Mesenteric fat pad (tissue), 1 donor: ENCODE results near the gene ZNF189. TPM values are rescaled to one million over a fixed set of nuclear protein-coding genes. Genes with fewer than 3 reads are reported as not detected.

Experiments used
- DNase-seq: peaks from one replicate; pipeline ENCODE4 v3.0.0-alpha.2; 2020; ENCODE audit warnings: low spot score
- total RNA-seq: library from RNA; stranded (reverse); fragmentation: NEBNext Ultra II Directional; extraction: Animal tissue kit (Norgen Biotek cat#: 25700); gene quantifications from one replicate; pipeline ENCODE4 v1.2.1, GENCODE V29; 2021
- donor health status: DM: yes; HTN: yes; CAD: no.

Gene ZNF189
- total RNA-seq, 1 donor from 2014 or later: 21.6 TPM

DNA sequence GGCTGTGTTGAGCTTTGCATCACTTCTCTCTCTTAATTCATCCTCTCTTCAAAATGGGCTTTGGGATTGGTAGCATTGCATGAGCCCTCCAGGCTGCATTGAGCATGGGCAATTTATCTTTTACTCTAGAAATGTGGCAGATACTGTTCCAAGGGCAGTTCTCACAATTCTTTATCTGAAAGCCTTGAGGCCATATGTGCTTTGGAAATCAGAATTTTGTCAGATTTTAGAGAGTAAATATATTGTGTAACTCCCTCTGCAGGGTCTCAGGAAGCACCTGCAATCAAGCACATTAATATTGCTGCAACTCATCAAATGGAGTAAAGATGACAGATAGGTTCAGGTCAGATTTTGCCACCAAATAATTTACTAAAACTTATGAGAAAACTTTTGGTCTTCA, 19.3 kb downstream of the ZNF189 start:
- DNase-seq: no peak

DNA sequence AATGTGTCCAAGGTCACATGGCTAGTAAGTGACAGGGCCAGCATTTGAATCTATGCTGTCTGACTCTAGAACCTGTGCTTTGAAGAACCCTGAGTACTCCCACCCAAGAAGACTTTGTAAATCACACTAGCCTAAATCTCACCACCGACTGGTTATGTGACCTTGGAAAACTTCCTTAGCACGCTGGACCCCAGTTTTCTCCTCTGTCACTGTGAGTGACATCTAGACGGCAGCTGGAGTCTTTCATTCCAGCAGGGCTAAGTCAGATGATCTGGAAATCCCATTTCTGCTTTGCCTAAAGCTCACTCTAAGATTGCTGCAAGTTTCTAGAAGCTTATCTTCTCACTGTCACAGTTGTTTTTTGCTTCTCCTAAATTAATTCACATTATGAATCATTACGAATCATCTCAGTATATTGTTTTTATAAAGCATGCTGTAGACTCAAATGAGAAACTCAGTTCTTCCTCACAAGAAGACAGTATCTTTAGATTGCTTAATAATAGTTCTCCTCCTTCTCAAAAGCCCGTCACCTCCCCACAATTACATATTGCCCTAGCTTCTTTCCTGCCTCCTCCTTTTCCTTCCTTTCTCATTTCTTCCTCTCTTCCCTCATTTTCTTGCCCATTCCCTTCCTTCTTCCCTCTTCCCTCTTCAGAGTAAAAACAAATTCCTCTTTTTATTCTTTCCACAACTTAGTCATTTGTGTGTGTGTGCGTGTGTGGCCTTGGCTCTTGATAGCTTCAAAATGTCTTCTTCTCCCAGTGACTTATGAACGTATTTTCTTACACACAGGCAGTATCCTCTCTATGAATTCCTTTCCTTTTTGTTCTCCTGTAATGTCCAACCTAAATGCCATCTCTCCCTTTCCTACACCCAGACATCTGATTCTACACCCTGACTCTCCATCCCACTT, 20.1 kb downstream of the ZNF189 start:
- no peak for DNase-seq

DNA sequence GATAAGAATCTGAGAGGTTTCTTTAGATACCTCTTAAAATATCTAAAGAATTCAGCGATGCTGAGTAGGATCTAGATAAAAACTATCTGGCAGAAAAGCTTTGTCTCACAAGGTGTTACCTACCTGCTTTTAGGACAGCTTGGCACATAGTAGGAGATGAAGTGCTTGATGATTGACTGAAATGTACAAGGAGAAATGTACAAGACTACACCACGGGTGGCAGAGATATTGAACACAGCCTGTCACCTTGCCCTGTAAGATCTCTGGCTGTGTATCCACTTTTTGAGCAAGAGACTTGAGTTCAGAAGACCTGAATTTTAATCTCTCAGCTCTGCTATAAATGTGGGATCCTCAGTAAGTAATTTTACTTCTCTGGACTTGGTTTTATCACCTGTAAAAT, 21.2 kb downstream of the ZNF189 start:
- DNase-seq: no peak

DNA sequence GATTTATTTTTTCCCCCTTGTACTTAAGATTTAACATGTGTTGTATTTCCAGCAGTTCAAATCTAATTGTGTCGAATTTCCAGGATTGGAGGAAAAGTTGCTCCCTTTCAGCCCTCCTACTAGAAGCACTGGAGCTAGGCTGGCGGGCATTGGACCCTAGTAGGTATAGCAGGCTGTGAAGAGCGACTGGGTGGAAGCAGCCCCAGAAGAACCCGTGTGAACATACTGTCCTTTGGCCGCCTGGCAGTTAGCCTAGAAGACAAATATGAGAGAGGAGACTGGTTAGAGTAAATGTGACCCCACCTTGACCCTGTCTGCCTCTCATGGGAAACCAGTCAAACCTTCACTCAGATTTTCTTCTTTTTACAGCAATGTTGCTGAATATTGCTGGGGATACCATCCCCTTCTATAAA, 23.0 kb downstream of the ZNF189 start:
- DNase-seq: no peak

DNA sequence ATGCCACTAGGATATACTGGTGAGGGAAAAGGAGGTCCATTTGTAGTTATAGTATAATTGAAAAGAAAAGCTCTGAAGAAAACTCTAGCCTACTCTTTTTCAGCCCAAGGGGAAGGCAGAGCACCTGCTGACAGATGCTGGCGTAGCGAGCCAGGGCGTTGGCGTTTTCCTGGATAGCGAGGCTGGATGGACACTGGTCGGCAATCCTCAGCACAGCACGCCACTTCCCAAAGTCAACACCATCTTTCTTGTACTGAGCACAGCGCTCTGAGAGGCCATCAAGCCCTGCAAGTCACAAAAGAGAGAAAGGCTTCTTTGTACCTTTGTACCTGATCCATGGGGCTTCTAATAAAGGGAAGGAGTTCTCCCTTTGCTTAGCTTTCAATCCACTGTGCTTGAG, 28.7 kb downstream of the ZNF189 start:
- DNase-seq: no peak

DNA sequence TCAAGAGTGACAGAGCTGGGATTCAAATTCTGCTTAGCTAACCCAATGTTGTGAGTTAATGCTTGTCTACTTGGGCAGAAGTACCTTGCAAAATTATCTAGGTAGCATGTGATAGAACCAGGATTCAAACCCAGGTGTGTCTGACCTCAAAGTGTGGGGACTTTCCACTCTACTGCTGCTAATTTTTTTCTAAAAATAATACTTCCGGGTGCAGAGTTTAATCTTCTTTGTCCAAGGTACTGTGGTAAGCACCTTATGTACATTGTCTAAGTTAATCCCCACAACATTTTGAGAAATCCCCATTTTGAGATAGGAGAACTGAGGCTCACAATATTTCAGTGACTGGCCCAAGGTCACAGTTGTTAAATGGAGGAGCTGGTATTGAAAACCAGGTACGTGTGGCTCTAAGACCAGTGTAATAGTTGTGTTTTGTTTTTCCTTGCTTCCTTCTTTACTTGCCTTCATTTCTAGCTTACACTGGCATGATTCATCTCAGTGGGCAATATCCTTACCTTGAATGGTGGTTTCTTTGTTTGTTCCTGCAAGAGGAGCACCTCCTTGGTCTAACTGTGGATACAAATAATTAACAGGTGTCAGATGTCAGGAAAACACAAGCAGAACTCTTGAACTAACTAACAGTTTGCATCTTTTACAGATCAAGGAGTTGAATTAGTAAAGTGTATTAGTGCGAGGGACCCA, 29.5 kb downstream of the ZNF189 start:
- no peak for DNase-seq

DNA sequence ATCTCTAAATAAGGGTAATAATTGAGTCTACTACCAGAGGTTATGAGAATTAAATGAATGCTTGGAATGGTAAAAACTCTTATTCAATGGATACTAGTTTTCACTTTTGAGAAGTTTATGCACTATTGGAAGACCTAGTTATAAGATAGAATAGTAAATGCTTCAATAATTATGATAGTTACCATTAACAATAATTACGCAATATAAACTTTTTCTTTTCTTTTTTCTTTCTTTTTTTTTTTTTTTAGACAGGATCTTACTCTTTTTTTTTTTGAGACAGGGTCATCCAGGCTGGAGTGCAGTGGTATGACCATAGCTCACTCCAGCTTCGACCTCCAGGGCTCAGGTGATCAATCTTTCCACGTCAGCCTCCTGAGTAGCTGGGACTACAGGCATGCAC, 30.3 kb downstream of the ZNF189 start:
- no peak for DNase-seq

DNA sequence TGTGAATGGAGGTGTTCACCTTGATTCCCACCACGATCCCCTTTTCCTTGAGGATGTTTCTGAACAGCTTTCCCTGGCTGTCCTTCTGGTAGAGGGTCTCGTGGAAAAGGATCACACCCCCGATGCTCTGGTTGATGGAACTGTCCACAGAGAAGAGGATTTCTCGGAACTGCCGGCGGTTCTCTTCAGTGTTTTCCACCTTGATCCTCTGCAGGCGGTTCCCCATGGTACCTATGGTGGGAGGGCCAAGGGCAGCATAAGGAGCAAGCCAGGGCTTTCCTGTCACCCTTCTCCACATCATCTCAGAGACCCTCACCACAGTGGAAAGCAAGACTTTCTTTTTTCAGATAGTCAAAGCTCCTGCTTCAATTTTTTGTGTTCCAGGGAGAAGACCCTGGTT, 31.1 kb downstream of the ZNF189 start:
- DNase-seq: no peak

DNA sequence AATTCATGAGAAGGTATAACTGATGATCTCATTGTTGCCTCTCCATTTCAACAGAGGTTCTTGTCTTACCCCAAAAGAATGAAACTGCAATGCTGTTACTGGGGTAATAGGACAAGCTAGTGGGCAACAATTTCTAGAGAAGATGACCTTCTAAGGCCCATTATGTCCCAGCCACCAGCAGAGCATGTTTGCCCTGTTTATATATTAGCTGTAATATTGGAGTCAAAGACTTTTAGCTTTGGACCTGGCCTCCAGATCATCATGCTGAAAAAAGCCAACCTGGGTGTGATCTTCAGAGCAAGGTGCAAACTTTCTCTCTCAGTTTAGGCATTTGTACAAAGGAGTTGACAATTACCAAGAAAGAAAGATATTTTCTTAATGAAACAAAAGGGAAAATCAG, 33.5 kb downstream of the ZNF189 start:
- DNase-seq: no peak

DNA sequence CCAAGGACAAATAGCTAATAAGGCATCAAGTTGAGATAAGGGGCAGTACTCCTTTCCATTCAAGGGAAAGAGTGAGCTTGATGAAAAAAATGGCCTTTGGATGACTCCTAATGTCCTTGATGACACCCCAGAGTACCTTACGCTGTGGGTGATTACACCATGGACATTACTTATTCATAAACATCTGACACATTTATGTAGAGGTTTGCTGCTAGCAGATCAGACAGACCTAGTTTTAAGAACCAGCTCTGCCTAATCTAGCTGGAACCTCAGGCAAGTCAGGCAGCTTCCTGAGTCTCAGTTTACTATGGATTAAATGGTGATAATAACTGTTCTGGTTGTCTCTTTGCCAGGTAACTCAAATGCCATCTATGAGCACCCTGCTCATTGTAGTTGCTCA, 34.1 kb downstream of the ZNF189 start:
- DNase-seq: no peak

DNA sequence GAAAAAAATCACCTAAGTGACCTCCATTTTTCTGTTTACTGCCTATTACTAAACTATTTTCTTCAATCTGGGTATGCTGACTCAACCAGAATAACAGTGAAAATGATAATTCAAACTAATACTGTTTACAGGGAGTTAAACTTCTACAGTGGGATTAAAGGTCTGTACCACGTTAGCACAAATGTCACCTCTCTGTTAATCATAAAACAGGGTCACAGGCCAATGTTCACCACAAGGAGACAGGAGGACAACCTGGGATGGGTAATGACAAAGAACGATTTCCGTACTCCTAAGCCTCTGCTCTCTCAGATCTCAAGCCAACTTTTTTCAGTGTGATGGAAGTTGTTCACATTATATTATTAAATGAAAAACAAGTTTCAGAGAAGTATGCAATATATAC, 34.6 kb downstream of the ZNF189 start:
- no peak for DNase-seq

DNA sequence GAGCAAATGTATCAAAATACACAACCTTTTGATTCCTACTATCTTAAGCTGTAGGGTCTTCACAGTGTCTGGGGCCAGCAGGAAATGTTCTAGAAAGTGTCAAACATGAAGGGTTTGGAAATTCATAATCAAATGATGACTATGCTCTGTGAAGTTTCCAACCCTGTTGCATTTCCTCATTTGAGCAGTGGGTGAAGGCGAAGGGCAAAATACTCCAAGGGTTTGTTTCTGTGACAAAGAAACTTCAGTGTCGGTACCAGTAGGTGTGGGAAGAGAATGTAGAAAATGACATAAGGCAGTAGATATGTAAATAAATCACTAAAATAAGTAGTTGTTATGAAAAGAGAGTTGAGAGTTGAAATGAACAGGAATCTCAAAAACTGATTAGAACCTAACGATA, 36.3 kb downstream of the ZNF189 start:
- DNase-seq: no peak

DNA sequence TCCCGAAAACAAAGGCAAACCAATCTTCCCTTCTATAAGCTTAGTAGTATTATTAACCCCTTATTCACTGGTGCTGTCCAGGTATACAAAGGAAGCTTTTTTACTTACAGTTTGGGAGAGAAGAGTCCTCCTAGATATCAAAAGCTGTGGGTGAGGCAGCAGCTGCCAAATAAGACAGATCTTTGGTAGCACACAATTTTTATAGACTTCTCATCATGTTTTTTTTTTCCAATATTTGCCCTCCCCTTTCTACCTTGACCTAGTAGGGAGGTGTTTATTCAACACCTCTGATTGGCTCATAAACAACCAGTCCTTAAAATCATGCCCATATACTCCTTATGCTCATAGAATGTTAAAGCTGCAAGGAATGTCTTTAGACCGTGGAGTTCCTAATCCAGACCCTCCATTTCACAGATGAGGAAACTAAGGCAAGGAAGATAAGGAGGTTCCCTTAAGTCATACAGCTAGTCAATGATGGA, 37.0 kb downstream of the ZNF189 start, which contains the start of gene ALDOB:
Gene ALDOB, minus strand, starts transcription at position 174 of the 479 bp plus-strand sequence. CDS start 4,887 bp downstream, outside the sequence.
- no peak for DNase-seq

DNA sequence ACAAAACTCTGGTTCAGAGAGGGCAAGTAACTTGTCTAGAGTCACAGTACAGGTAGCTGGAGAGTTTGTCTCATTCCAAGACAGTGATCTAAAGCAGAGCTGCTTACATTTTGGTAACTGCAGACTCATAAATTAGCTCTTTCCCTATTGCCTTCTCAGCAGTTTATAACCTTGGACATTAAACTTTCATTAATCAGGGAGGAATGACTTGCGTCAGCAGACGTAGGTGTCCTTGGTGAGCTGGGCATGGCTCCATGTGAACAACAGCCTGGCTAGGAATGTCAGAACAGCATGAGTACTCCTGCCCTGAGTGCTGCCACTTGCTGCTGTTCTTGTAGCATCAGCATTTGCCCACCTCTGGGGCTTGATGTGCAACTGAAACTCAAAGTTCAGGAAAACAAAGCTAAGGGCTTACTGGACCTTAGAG, 39.2 kb downstream of the ZNF189 start:
- DNase-seq: no peak

DNA sequence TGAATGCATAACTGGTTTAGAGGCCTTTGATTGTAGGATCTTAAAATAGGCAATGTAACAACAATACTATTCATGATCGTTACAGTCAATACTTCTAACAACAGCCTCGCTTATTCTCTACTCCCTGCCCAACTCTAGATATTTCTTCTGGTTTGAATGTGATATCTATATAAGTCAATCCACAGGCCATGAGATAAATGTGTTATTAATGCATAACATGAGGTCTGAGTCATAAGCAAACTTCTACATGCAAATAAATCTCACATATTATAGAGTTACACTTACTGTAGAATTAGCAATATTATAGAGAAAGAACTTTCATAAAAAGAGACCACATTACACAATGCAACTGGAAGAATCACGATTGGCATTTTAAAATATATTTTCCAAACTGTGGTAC, 39.9 kb downstream of the ZNF189 start:
- DNase-seq: no peak

DNA sequence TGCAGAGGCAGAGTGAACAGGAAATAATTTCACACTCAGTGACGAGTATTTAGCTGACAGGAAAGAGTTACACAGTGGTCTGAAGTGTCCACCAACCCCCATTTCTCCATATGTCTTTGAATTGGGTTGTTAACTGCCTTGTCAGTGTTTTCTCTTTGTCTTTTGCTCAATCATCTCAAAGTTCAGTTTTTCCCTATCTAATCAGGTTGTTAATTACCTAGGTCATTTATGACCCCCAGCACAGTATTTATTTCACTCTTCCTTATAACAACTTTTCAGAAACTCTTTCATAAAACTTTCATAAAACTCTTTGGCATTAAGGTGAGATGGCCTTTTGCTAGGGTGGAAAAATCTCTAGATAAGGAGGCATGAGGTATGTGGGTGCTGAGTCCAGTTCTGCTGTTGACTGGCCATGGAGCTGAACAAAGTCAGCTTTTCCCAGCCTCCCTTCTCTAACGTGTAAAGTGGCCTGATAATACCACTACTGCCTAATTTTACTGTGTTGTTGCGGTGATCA, 42.1 kb downstream of the ZNF189 start:
- no peak for DNase-seq

DNA sequence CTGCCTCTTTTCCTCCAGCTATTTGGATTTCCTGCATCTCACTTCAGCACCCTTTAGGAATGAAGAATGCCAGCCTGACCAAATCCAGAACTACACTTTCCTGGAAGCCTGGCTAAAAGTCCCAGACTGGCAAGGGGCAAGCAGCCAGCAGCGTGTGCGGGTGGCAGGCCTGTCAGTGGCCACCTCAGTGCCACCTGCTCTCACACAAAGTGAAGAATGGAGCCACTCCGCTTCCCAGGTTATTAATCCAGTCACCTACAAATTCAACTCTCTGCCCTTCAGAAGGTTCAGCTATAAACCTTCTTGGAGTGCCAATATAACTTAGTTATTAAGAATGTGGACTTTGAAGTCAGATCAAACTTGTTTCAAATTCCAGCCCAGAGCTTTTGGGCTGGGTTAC, 43.7 kb downstream of the ZNF189 start:
- DNase-seq: no peak

DNA sequence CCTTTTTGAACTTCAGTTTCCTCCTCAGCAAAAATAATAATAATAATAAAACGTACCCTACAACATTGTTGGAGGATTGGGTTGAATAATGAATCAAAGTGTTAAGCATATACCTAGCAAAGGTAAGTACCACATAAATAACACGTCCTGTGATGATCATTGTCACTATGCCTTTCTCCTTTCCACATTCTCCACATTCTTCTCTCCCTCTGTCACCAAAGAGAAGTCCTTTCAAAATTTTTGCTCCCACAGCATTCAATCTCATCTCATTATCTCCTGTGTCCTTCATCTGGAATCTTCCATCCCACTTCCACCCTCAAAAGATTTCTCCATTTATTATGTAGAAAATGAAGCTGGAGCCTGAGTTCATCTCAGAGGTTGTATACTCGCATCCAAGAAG, 44.1 kb downstream of the ZNF189 start:
- DNase-seq: no peak

DNA sequence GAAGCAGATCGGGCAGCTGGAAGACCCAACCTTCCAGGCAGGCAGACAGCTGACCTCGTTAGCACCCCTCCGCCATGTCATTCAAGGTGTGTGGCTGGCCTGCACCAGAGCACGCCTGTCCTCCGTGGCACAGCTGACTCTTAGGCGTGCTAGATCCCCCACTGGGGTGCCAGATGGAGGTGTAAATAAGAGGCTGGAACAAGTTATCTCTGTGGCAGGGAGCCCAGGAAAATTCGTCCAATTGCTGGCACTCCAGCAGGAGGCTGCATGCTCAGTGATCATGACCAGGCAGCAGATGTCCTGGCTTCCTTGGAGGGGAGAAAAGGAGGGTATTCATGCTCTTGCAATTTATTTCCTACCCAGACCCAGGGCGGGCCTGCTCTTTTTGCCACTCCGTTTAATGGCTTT, 44.7 kb downstream of the ZNF189 start:
- no peak for DNase-seq

DNA sequence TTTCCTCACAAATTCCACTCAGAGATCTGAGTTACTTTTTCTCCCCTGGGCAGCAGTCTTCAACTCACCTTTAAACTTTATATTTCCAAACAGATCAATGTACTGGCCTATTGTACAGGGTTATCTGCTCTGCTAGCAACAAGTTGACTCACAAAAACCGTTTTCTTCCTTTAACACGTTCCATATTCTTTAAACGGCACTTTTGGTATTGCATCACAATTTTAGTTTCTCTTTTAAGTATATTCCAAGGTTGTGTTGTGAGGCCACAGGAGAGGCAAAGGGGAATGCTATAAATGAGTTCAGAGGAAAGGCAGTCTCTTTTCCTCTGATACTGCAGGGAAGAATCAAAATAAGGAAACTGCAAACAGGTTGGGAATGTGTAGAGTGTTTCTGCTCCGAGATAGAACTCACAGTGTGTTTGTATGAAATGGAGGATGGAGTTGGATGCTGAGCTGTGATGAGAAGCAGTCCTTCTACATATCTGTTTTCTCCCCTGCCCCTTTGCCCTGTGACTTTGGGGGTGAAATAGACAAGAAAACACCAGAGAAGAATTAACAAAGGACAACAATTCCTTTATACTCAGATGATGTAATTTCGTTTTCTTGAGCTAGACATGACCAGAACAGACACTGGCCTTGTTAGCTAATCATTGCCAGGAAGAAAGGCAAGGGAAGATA, 46.8 kb downstream of the ZNF189 start:
- DNase-seq: no peak

DNA sequence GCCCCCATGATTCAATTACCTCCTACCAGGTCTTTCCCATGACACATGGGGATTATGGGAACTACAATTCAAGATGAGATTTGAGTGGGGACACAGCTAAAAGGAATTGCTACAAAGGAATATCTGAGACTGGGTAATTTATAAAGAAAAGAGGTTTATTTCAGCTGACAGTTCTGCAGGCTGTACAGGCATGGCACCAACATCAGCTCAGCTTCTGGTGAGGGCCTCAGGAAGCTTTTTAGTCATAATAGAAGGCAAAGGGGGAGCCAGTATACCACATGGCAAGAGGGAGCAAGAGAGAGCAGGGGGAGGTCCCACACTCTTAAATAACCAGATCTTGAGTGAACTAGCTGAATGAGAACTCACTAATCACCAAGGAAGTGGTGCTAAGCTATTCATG, 48.1 kb downstream of the ZNF189 start:
- DNase-seq: no peak

DNA sequence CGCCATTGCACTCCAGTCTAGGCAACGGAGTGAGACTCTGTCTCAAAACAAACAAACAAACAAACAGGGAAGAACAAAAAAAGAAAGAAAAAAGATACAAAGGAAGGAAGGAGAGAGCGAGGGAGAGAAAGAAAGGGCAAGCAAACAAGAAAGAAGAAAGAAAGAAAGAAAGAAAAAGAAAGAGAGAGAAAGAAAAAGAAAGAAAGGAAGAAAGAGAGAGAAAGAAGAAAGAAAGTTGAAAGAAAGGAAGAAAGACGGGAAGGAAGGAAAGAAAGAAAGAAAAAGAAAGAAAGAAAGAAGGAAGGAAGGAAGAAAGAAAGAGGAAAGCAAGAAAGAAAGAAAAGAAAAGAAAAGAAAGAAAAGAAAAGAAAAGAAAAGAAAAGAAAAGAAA, 50.0 kb downstream of the ZNF189 start:
- no peak for DNase-seq
